ENCODE measurements around the gene COPB2.

The COPB2 gene

GRCh38 chr3:139389552-139390368 is at the start of gene COPB2:
TSS of gene COPB2 (minus strand) at chr3:139389647. CDS start at chr3:139389550, 97 bp downstream.
- TF ChIP-seq BACH2 (CRISPR knock-in tag; IDR thresholded peaks at IDR 0.05; ENCODE audit: borderline replicate concordance), result no peak
- no peak for TF ChIP-seq OSR1 (CRISPR knock-in tag; IDR thresholded peaks at IDR 0.05)
- TF ChIP-seq TSHZ2 (CRISPR knock-in tag; IDR thresholded peaks at IDR 0.05), result no peak
- no peak for TF ChIP-seq SNAI2 (CRISPR knock-in tag; IDR thresholded peaks at IDR 0.05)
- TF ChIP-seq ISL1 (CRISPR knock-in tag; IDR thresholded peaks at IDR 0.05), result no peak
- TF ChIP-seq CSRNP3 (CRISPR knock-in tag; IDR thresholded peaks at IDR 0.05), result no peak
- TF ChIP-seq TOX (CRISPR knock-in tag; IDR thresholded peaks at IDR 0.05; ENCODE audit: borderline replicate concordance), result no peak
- no peak for TF ChIP-seq ESRRG (CRISPR knock-in tag; IDR thresholded peaks at IDR 0.05)
- no peak for TF ChIP-seq TCF4 (CRISPR knock-in tag; IDR thresholded peaks at IDR 0.05; ENCODE audit: borderline replicate concordance)
- no peak for TF ChIP-seq CSDC2 (CRISPR knock-in tag; IDR thresholded peaks at IDR 0.05)
- no peak for TF ChIP-seq GLIS3 (CRISPR knock-in tag; IDR thresholded peaks at IDR 0.05)
- no peak for TF ChIP-seq RARB (CRISPR knock-in tag; IDR thresholded peaks at IDR 0.05)
- TF ChIP-seq POU6F1 (CRISPR knock-in tag; IDR thresholded peaks at IDR 0.05; ENCODE audit: borderline replicate concordance, low read depth), result no peak
- TF ChIP-seq ZFP30 (CRISPR knock-in tag; IDR thresholded peaks at IDR 0.05), result no peak
- TF ChIP-seq ZC3H10 (CRISPR knock-in tag; IDR thresholded peaks at IDR 0.05), result no peak
- no peak for TF ChIP-seq ARNTL (CRISPR knock-in tag; IDR thresholded peaks at IDR 0.05; ENCODE audit: borderline replicate concordance, low read depth)
- TF ChIP-seq ZNF70 (CRISPR knock-in tag; IDR thresholded peaks at IDR 0.05), result no peak
- no peak for TF ChIP-seq ZNF565 (CRISPR knock-in tag; conservative IDR thresholded peaks at IDR 0.05; ENCODE audit: low read depth)
- ATAC-seq, result peak; percentile 96

GRCh38 chr3:139434764-139435307 is 45.4 kb upstream of the COPB2 start:
- ATAC-seq, result no peak
- TF ChIP-seq ZNF565 (CRISPR knock-in tag; conservative IDR thresholded peaks at IDR 0.05; ENCODE audit: low read depth) (no peak), RARB (CRISPR knock-in tag; IDR thresholded peaks at IDR 0.05) (no peak), BACH2 (CRISPR knock-in tag; IDR thresholded peaks at IDR 0.05; ENCODE audit: borderline replicate concordance) (no peak), ZNF70 (CRISPR knock-in tag; IDR thresholded peaks at IDR 0.05) (no peak), PATZ1 (CRISPR knock-in tag; IDR thresholded peaks at IDR 0.05; ENCODE audit: borderline replicate concordance) (no peak), CSRNP3 (CRISPR knock-in tag; IDR thresholded peaks at IDR 0.05) (no peak), CREB5 (CRISPR knock-in tag; IDR thresholded peaks at IDR 0.05; ENCODE audit: low read depth) (no peak), TOX (CRISPR knock-in tag; IDR thresholded peaks at IDR 0.05; ENCODE audit: borderline replicate concordance) (no peak)
